IMR-90 (cell line): ENCODE results near the gene KRT83. TPM values are rescaled to one million over a fixed set of nuclear protein-coding genes. Genes with fewer than 3 reads are reported as not detected.

ENCODE experiments used
- ATAC-seq: fragments of 200-7000 bp; cut with Tn5 transposase; 2 replicates; pipeline ENCODE4 v1.9.1; 2020; ENCODE audit warnings: low read depth, mild to moderate bottlenecking, moderate library complexity
- Bru-seq: library from RNA; stranded (reverse); fragments of 400-500 nt; gene quantifications from one replicate; lab custom pipeline; 2021; lab: Mats Ljungman, UMichigan
- BruChase-seq, 2 experiments: library from RNA; stranded (reverse); fragments of 400-500 nt; gene quantifications; one replicate each; lab custom pipeline; 2021; lab: Mats Ljungman, UMichigan
- BruUV-seq: library from RNA; stranded (reverse); fragments of 400-500 nt; replicated peaks from 2 replicates; lab custom pipeline; 2021; lab: Mats Ljungman, UMichigan
- CTCF ChIA-PET: fragments of 300-600 bp; formaldehyde crosslinking; extraction: SDS; loops from one replicate; lab custom pipeline; 2021; ENCODE audit warnings: antibody characterized with exemption; lab: Yijun Ruan, JAX
- POLR2A ChIA-PET: fragments of 300-600 bp; sonication (Branson Sonifier 250); formaldehyde crosslinking; loops from one replicate; lab custom pipeline; 2022; ENCODE audit warnings: antibody characterized with exemption; ENCODE audit not compliant: unreplicated experiment; lab: Charles Lee
- DNase-seq: peaks from one replicate; pipeline ENCODE4 v3.0.0; 2013
- H2AFZ ChIP-seq: replicated peaks from 2 replicates; pipeline ENCODE3; 2013; ENCODE audit warnings: low read length, mild to moderate bottlenecking; ENCODE audit not compliant: poor library complexity
- H2AK5ac ChIP-seq: 2 replicates; pipeline ENCODE4 v1.6.1; 2013; ENCODE audit warnings: low read depth, low read length, inconsistent platforms
- H2AK9ac ChIP-seq: replicated peaks from 2 replicates; pipeline ENCODE3; 2013; ENCODE audit warnings: mild to moderate bottlenecking, low read depth, low read length, moderate library complexity; ENCODE audit not compliant: poor library complexity
- H2BK120ac ChIP-seq: 2 replicates; pipeline ENCODE4 v1.6.1; 2013; ENCODE audit warnings: low read depth, low read length, inconsistent platforms
- H2BK15ac ChIP-seq: 3 replicates; pipeline ENCODE4 v1.6.1; 2013; ENCODE audit warnings: low read depth, low read length, inconsistent platforms
- H2BK20ac ChIP-seq: 2 replicates; pipeline ENCODE4 v1.6.1; 2013; ENCODE audit warnings: low read depth, mild to moderate bottlenecking, inconsistent platforms, low read length, moderate library complexity
- H2BK5ac ChIP-seq: 2 replicates; pipeline ENCODE4 v1.6.1; 2013; ENCODE audit warnings: mild to moderate bottlenecking, low read depth, low read length, inconsistent platforms; ENCODE audit not compliant: poor library complexity, severe bottlenecking
- H3K14ac ChIP-seq: replicated peaks from 2 replicates; pipeline ENCODE4 v1.6.1; 2013; ENCODE audit warnings: low read depth, low read length, inconsistent platforms
- H3K18ac ChIP-seq: 2 replicates; pipeline ENCODE4 v1.6.1; 2013; ENCODE audit warnings: low read depth, low read length, control low read depth
- H3K23ac ChIP-seq: 2 replicates; pipeline ENCODE4 v1.6.1; 2013; ENCODE audit warnings: low read depth, low read length, inconsistent platforms
- H3K27ac ChIP-seq: 2 replicates; pipeline ENCODE4 v1.5.1; 2013; ENCODE audit warnings: mild to moderate bottlenecking, control low read depth, low read length; ENCODE audit not compliant: insufficient read depth
- H3K27me3 ChIP-seq: 2 replicates; pipeline ENCODE4 v1.6.1; 2013; ENCODE audit warnings: low read length; ENCODE audit not compliant: control insufficient read depth, insufficient read depth
- H3K36me3 ChIP-seq: 2 replicates; pipeline ENCODE4 v1.6.1; 2013; ENCODE audit warnings: low read length, mixed read lengths; ENCODE audit not compliant: control insufficient read depth, insufficient read depth
- H3K4ac ChIP-seq: 2 replicates; pipeline ENCODE4 v1.6.1; 2013; ENCODE audit warnings: low read depth, low read length, inconsistent platforms
- H3K4me1 ChIP-seq: 2 replicates; pipeline ENCODE4 v1.6.1; 2013; ENCODE audit warnings: low read length, mixed read lengths; ENCODE audit not compliant: control insufficient read depth, insufficient read depth
- H3K4me2 ChIP-seq: 2 replicates; pipeline ENCODE4 v1.6.1; 2013; ENCODE audit warnings: low read depth, mild to moderate bottlenecking, control low read depth, low read length, moderate library complexity
- H3K4me3 ChIP-seq: 2 replicates; pipeline ENCODE4 v1.5.1; 2013; ENCODE audit warnings: low read depth, mild to moderate bottlenecking, control low read depth, low read length, moderate library complexity; ENCODE audit not compliant: insufficient read depth
- H3K56ac ChIP-seq: 2 replicates; pipeline ENCODE4 v1.6.1; 2013; ENCODE audit warnings: low read length, inconsistent platforms; ENCODE audit not compliant: insufficient read depth; ENCODE audit errors: extremely low read depth
- H3K79me1 ChIP-seq, 2 experiments: 2 replicates each; pipeline ENCODE4 v1.6.1; 2013; ENCODE audit warnings: low read length in 2 of 2, inconsistent platforms in 1 of 2, low read depth in 1 of 2
- H3K9ac ChIP-seq: 2 replicates; pipeline ENCODE4 v1.6.1; 2013; ENCODE audit warnings: low read depth, low read length, control low read depth
- H3K9me1 ChIP-seq: 2 replicates; pipeline ENCODE4 v1.6.1; 2013; ENCODE audit warnings: low read length, inconsistent platforms; ENCODE audit not compliant: insufficient read depth
- H3K9me3 ChIP-seq: 2 replicates; pipeline ENCODE4 v1.6.1; 2013; ENCODE audit warnings: low read length; ENCODE audit not compliant: control insufficient read depth, insufficient read depth
- H4K20me1 ChIP-seq: 2 replicates; pipeline ENCODE4 v1.6.1; 2013; ENCODE audit warnings: low read length, inconsistent platforms; ENCODE audit not compliant: insufficient read depth
- H4K5ac ChIP-seq: 2 replicates; pipeline ENCODE4 v1.6.1; 2013; ENCODE audit warnings: mild to moderate bottlenecking, low read depth, low read length, control low read depth
- H4K8ac ChIP-seq, 2 experiments: 2 replicates each; pipeline ENCODE4 v1.6.1; 2013; ENCODE audit warnings: low read depth in 2 of 2, low read length in 2 of 2, control low read depth in 1 of 2, inconsistent platforms in 1 of 2
- H4K91ac ChIP-seq: 2 replicates; pipeline ENCODE4 v1.6.1; 2013; ENCODE audit warnings: low read depth, low read length, inconsistent platforms; ENCODE audit not compliant: insufficient read depth
- BHLHE40 ChIP-seq: fragments of 150-350 bp; IDR thresholded peaks from 2 replicates; pipeline ENCODE4 v1.6.1; 2016; ENCODE audit warnings: mild to moderate bottlenecking, low read depth, low read length
- CEBPB ChIP-seq: IDR thresholded peaks from 2 replicates; pipeline ENCODE4 v1.6.1; 2012; ENCODE audit warnings: low read depth, low read length, improper control_type of control experiment
- CHD1 ChIP-seq: IDR thresholded peaks from 2 replicates; pipeline ENCODE4 v1.6.1; 2012; ENCODE audit warnings: low read depth, low read length, improper control_type of control experiment
- MXI1 ChIP-seq: IDR thresholded peaks from 2 replicates; pipeline ENCODE4 v1.6.1; 2012; ENCODE audit warnings: low read depth, mild to moderate bottlenecking, low read length, moderate library complexity, borderline replicate concordance
- NFE2L2 ChIP-seq: fragments of 150-350 bp; IDR thresholded peaks from 2 replicates; pipeline ENCODE4 v1.6.1; 2016; ENCODE audit warnings: low read depth, mild to moderate bottlenecking, low read length
- RCOR1 ChIP-seq: IDR thresholded peaks from 2 replicates; pipeline ENCODE4 v1.6.1; 2012; ENCODE audit warnings: mild to moderate bottlenecking, low read length, improper control_type of control experiment; ENCODE audit not compliant: insufficient replicate concordance
- SMC3 ChIP-seq: fragments of 150-350 bp; IDR thresholded peaks from 2 replicates; pipeline ENCODE4 v1.6.1; 2016; ENCODE audit warnings: low read depth, mild to moderate bottlenecking, antibody characterized with exemption, low read length, moderate library complexity
- WGBS, 2 experiments: methylation state at CpG; one replicate each; pipeline versions ENCODE4 v1.1.5 to v1.1.7; 2013; ENCODE audit warnings: missing lambda C conversion rate in 2 of 2; ENCODE audit not compliant: insufficient read length in 1 of 2; ENCODE audit errors: extremely low coverage in 2 of 2; 5-methylcytosine and 5-hydroxymethylcytosine counted together
- dilution Hi-C: fragments of 300-500 bp; cut with HindIII; formaldehyde crosslinking; loops from one replicate; pipeline ENCODE4 v1.14.3; 2018; ENCODE audit warnings: low sequenced_read_pairs; ENCODE audit not compliant: unreplicated experiment
- in situ Hi-C: fragments of 300-500 bp; cut with MboI; formaldehyde crosslinking; loops from 3 replicates; pipeline ENCODE4 v1.14.3; 2019; ENCODE audit warnings: low sequenced_read_pairs, inconsistent platforms, mixed read lengths
- intact Hi-C: fragments of 100-400 bp; cut with micrococcal nuclease; formaldehyde crosslinking; loops from 2 replicates; pipeline ENCODE4 v1.10.0; 2022
- long read RNA-seq: library from polyadenylated mRNA; unstranded; transcript quantifications from one replicate; pipeline ENCODE4 v2.0.0, GENCODE V29; 2021; ENCODE audit not compliant: unreplicated experiment
- polyA plus RNA-seq, 3 experiments: library from polyadenylated mRNA; depleted of rRNA; stranded (reverse); fragments of >200 nt; gene quantifications; 2 replicates each; pipeline ENCODE4 v1.2.3, GENCODE V29; 2012; ENCODE audit warnings: low replicate concordance in 1 of 3
- total RNA-seq: library from RNA; depleted of rRNA; stranded (reverse); fragments of >200 nt; gene quantifications from 2 replicates; pipeline ENCODE4 v1.2.3, GENCODE V29; 2012; rRNA removed
- TF ChIP-seq, protein P1 (sequence below): conservative IDR thresholded peaks from 2 replicates; pipeline ENCODE4 v1.5.1; 2012; ENCODE audit warnings: mild to moderate bottlenecking, low read depth, low read length, improper control_type of control experiment
- TF ChIP-seq, protein P2 (sequence below): fragments of 150-350 bp; IDR thresholded peaks from 2 replicates; pipeline ENCODE4 v1.6.1; 2016; ENCODE audit warnings: low read depth, mild to moderate bottlenecking, low read length, moderate library complexity, borderline replicate concordance
- TF ChIP-seq, protein P3 (sequence below): fragments of 150-350 bp; IDR thresholded peaks from 2 replicates; pipeline ENCODE4 v1.6.1; 2017; ENCODE audit warnings: mild to moderate bottlenecking, antibody characterized with exemption, low read length, low read depth

The KRT83 gene
- not detected in 2 replicates for total RNA-seq
- polyA plus RNA-seq (2012; rRNA removed), result not detected in 2 replicates
- not detected in 2 replicates for polyA plus RNA-seq (2012; cell fraction: cytosol; rRNA removed)
- not detected in 2 replicates for polyA plus RNA-seq (2012; cell fraction: nucleus; rRNA removed; ENCODE audit: low replicate concordance)
- Bru-seq, nascent RNA, result not detected
- not detected for BruChase-seq, experiment 1, labeled RNA remaining after a 6-hour chase
- BruChase-seq, experiment 2, labeled RNA remaining after a 2-hour chase, result not detected
- long read RNA-seq, result 0 reads

DNA sequence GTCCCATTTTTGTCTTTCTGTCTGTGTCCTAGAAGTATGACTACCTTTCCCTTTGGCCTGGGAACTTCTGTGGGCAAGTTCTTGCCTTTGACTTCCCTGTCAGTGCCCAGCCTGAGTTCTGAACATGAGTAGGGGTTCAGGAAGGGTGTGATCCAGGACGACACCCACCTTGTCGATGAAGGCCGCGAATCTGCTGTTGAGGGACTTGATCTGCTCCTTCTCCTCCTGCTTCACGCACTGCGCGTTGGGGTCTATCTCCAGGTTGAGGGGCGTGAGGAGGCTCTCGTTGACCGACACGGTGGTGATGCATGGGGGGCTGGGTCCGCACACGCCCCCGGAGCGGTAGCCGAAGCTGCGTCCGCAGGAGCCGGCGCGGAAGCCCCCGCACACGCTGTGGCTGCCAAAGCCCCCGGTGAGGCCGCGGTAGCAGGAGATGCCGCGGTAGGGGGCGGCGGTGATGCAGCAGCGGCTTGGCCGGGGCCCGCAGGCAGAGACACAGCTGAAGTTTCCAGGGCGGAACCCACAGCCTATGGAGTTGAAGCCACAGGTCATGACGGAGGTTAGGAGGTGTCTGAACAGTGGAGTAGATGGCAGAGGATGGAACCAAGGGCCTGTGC lies at the start of gene KRT83:
TSS of gene KRT83 (minus strand) at position 615 of the 617 bp plus-strand sequence. CDS start at position 552, 63 bp downstream.
- TF ChIP-seq RCOR1 (no peak), CEBPB (no peak), SMC3 (no peak), BHLHE40 (no peak), CHD1 (no peak), NFE2L2 (no peak), MXI1 (no peak)
- TF ChIP-seq, protein P1, sequence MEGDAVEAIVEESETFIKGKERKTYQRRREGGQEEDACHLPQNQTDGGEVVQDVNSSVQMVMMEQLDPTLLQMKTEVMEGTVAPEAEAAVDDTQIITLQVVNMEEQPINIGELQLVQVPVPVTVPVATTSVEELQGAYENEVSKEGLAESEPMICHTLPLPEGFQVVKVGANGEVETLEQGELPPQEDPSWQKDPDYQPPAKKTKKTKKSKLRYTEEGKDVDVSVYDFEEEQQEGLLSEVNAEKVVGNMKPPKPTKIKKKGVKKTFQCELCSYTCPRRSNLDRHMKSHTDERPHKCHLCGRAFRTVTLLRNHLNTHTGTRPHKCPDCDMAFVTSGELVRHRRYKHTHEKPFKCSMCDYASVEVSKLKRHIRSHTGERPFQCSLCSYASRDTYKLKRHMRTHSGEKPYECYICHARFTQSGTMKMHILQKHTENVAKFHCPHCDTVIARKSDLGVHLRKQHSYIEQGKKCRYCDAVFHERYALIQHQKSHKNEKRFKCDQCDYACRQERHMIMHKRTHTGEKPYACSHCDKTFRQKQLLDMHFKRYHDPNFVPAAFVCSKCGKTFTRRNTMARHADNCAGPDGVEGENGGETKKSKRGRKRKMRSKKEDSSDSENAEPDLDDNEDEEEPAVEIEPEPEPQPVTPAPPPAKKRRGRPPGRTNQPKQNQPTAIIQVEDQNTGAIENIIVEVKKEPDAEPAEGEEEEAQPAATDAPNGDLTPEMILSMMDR, result no peak
- TF ChIP-seq, protein P2, sequence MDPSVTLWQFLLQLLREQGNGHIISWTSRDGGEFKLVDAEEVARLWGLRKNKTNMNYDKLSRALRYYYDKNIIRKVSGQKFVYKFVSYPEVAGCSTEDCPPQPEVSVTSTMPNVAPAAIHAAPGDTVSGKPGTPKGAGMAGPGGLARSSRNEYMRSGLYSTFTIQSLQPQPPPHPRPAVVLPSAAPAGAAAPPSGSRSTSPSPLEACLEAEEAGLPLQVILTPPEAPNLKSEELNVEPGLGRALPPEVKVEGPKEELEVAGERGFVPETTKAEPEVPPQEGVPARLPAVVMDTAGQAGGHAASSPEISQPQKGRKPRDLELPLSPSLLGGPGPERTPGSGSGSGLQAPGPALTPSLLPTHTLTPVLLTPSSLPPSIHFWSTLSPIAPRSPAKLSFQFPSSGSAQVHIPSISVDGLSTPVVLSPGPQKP, result no peak
- TF ChIP-seq, protein P3, sequence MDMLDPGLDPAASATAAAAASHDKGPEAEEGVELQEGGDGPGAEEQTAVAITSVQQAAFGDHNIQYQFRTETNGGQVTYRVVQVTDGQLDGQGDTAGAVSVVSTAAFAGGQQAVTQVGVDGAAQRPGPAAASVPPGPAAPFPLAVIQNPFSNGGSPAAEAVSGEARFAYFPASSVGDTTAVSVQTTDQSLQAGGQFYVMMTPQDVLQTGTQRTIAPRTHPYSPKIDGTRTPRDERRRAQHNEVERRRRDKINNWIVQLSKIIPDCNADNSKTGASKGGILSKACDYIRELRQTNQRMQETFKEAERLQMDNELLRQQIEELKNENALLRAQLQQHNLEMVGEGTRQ, result no peak
- H3K18ac ChIP-seq, result no peak within 1 kb of the TSS
- no peak within 1 kb of the TSS for H2BK15ac ChIP-seq
- no peaks in the 10 kb centered on the region for H3K36me3 ChIP-seq
- ATAC-seq (no peak), DNase-seq (no peak)
- H2AK9ac ChIP-seq, result no peak within 1 kb of the TSS
- H3K79me1 ChIP-seq, result no peaks in the 10 kb centered on the region
- H3K4ac ChIP-seq, result no peak within 1 kb of the TSS
- CTCF ChIA-PET, result no interaction called here
- no peak within 1 kb of the TSS for H2BK5ac ChIP-seq
- POLR2A ChIA-PET, result no interaction called here
- no peak within 1 kb of the TSS for H3K14ac ChIP-seq
- dilution Hi-C loops (no loop called here), in situ Hi-C loops (no loop called here), intact Hi-C loops (no loop called here)
- H2BK120ac ChIP-seq, result no peak within 1 kb of the TSS
- no peaks in the 10 kb centered on the region for H4K20me1 ChIP-seq
- no peaks in the 10 kb centered on the region for H3K4me1 ChIP-seq
- no peaks in the 10 kb centered on the region for H3K9me1 ChIP-seq
- H3K23ac ChIP-seq, result no peak within 1 kb of the TSS
- no peak within 1 kb of the TSS for H3K9ac ChIP-seq
- no peak within 1 kb of the TSS for H3K27ac ChIP-seq
- no peak within 1 kb of the TSS for H2BK20ac ChIP-seq
- no peak within 1 kb of the TSS for H2AFZ ChIP-seq
- H3K4me2 ChIP-seq, result no peak within 1 kb of the TSS
- no peaks in the 10 kb centered on the region for H3K9me3 ChIP-seq
- H4K91ac ChIP-seq, result no peak within 1 kb of the TSS
- no peak within 1 kb of the TSS for H4K5ac ChIP-seq
- no peak within 1 kb of the TSS for H2AK5ac ChIP-seq
- no peak within 1 kb of the TSS for H4K8ac ChIP-seq
- BruUV-seq, result no TSS peak
- WGBS, 2 experiments, result 53% methylated on average over 3 of the region's 35 CpGs; no CpG with 5 or more reads in 1 of the 2 experiments
- no peak within 1 kb of the TSS for H3K56ac ChIP-seq
- peaks cover 76% of the 10 kb centered on the region for H3K27me3 ChIP-seq
- no peak within 1 kb of the TSS for H3K4me3 ChIP-seq
